Panc1 (cell line): ENCODE results near the gene ITM2C. TPM values are rescaled to one million over a fixed set of nuclear protein-coding genes. Genes with fewer than 3 reads are reported as not detected.

Experiments used
- ATAC-seq: fragments of 200-7000 bp; cut with Tn5 transposase; 2 replicates; pipeline ENCODE4 v1.9.1; 2020; ENCODE audit warnings: mild to moderate bottlenecking, moderate library complexity
- BruUV-seq: library from RNA; stranded (reverse); fragments of 400-500 nt; replicated peaks from 2 replicates; lab custom pipeline; 2021; lab: Mats Ljungman, UMichigan
- CTCF ChIA-PET: fragments of 300-600 bp; sonication (Branson Sonifier 250); formaldehyde crosslinking; loops from one replicate; lab custom pipeline; 2022; ENCODE audit warnings: antibody characterized with exemption; lab: Charles Lee
- POLR2A ChIA-PET: fragments of 300-600 bp; sonication (Branson Sonifier 250); formaldehyde crosslinking; loops from one replicate; lab custom pipeline; 2022; ENCODE audit warnings: antibody characterized with exemption; lab: Charles Lee
- DNase-seq: peaks from one replicate; pipeline ENCODE4 v3.0.0-alpha.2; 2010; ENCODE audit warnings: low read depth, low spot score
- H3K27ac ChIP-seq: 2 replicates; pipeline ENCODE4 v1.5.1; 2011; ENCODE audit warnings: mild to moderate bottlenecking, low read length, inconsistent platforms
- H3K27me3 ChIP-seq: fragments of 200-500 bp; sonication (Bioruptor generic); 2 replicates; pipeline ENCODE4 v1.6.0; 2014; ENCODE audit warnings: low read length, inconsistent platforms; ENCODE audit not compliant: control insufficient read depth, insufficient read depth
- H3K36me3 ChIP-seq: fragments of 200-500 bp; sonication (Bioruptor generic); 2 replicates; pipeline ENCODE4 v1.5.1; 2014; ENCODE audit warnings: inconsistent platforms, mild to moderate bottlenecking, low read length, moderate library complexity; ENCODE audit not compliant: control insufficient read depth, insufficient read depth
- H3K4me1 ChIP-seq: 2 replicates; pipeline ENCODE4 v1.5.1; 2011; ENCODE audit warnings: inconsistent platforms, mild to moderate bottlenecking, low read length, moderate library complexity; ENCODE audit not compliant: control insufficient read depth, insufficient read depth
- H3K4me3 ChIP-seq, 2 experiments: 2 replicates each; pipeline ENCODE4 v1.5.1; 2011 to 2012; ENCODE audit warnings: low read depth in 2 of 2, low read length in 2 of 2, mild to moderate bottlenecking in 2 of 2, inconsistent platforms in 1 of 2, moderate library complexity in 1 of 2
- H3K9me3 ChIP-seq: fragments of 200-500 bp; sonication (Bioruptor generic); 2 replicates; pipeline ENCODE4 v1.5.1; 2014; ENCODE audit warnings: low read depth, mild to moderate bottlenecking, inconsistent platforms, low read length, moderate library complexity; ENCODE audit not compliant: control insufficient read depth, insufficient read depth
- POLR2AphosphoS5 ChIP-seq: IDR thresholded peaks from 2 replicates; pipeline ENCODE4 v1.6.1; 2012; ENCODE audit warnings: mild to moderate bottlenecking, low read depth, low read length, moderate library complexity
- SIN3A ChIP-seq: IDR thresholded peaks from 2 replicates; pipeline ENCODE4 v1.6.1; 2012; ENCODE audit warnings: low read depth, mild to moderate bottlenecking, low read length, moderate library complexity, borderline replicate concordance; ENCODE audit not compliant: insufficient read depth
- TCF7L2 ChIP-seq: IDR thresholded peaks from 2 replicates; pipeline ENCODE4 v1.6.1; 2011; ENCODE audit warnings: mild to moderate bottlenecking, low read depth, low read length, inconsistent platforms
- in situ Hi-C: cut with HindIII; loops from 2 replicates; pipeline ENCODE4 v1.10.0; 2016; ENCODE audit warnings: low sequenced_read_pairs, low pct_unique_long_range_greater_than_20kb
- intact Hi-C: fragments of 100-400 bp; cut with micrococcal nuclease; formaldehyde crosslinking; loops from one replicate; pipeline ENCODE4 v1.10.0; 2022; ENCODE audit not compliant: unreplicated experiment
- total RNA-seq: library from RNA; stranded (reverse); gene quantifications from one replicate; pipeline ENCODE4 v1.2.1, GENCODE V29; 2021; ENCODE audit not compliant: unreplicated experiment
- TF ChIP-seq, protein P1 (sequence below): fragments of 450-650 bp; IDR thresholded peaks from 2 replicates; pipeline ENCODE4 v1.5.1; 2017; ENCODE audit warnings: mild to moderate bottlenecking
- TF ChIP-seq, protein P2 (sequence below), 2 experiments: IDR thresholded peaks; 2 replicates each; pipeline ENCODE4 v1.6.1; 2011 to 2012; ENCODE audit warnings: low read depth in 2 of 2, control low read depth in 1 of 2, low read length in 1 of 2, mild to moderate bottlenecking in 1 of 2, moderate library complexity in 1 of 2; ENCODE audit not compliant: insufficient read depth in 1 of 2

ITM2C gene
- total RNA-seq, 1 experiment from 2014 or later: 114 TPM

DNA sequence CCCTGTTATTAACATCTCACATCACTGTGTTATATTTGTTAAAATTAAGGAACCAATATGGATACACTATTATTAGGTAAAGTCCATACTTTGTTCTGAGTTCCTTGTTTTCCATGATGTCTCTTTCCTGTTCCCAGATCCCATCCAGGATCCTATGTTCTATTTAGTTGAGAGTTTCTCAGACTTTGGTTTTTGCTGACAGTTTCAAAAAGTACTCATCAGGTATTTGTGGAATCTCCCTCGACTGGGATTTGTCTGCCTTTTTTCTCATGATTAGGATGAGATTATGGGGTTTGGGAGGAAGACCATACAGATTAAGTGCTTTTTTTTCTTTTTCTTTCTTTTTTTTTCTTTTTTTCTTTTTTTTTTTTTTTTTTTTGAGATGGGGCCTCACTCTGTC, 39.4 kb upstream of the ITM2C start:
- no peaks in the 10 kb centered on the region for H3K36me3 ChIP-seq
- no peaks in the 10 kb centered on the region for H3K27me3 ChIP-seq
- CTCF ChIA-PET: no interaction called here
- ATAC-seq (no peak), DNase-seq (no peak)
- no peak overlapping the region for H3K27ac ChIP-seq
- intact Hi-C loops (loop anchor here (10.0 kb wide), 2 partner anchors 79 to 229 kb away; partner anchors contain the start of gene PSMD1), in situ Hi-C loops (no loop called here)
- no peak overlapping the region for H3K4me3 ChIP-seq
- H3K4me1 ChIP-seq: no peaks in the 10 kb centered on the region
- H3K9me3 ChIP-seq: no peaks in the 10 kb centered on the region
- no TSS peak for BruUV-seq
- POLR2A ChIA-PET: no interaction called here
- TF ChIP-seq, protein P1, sequence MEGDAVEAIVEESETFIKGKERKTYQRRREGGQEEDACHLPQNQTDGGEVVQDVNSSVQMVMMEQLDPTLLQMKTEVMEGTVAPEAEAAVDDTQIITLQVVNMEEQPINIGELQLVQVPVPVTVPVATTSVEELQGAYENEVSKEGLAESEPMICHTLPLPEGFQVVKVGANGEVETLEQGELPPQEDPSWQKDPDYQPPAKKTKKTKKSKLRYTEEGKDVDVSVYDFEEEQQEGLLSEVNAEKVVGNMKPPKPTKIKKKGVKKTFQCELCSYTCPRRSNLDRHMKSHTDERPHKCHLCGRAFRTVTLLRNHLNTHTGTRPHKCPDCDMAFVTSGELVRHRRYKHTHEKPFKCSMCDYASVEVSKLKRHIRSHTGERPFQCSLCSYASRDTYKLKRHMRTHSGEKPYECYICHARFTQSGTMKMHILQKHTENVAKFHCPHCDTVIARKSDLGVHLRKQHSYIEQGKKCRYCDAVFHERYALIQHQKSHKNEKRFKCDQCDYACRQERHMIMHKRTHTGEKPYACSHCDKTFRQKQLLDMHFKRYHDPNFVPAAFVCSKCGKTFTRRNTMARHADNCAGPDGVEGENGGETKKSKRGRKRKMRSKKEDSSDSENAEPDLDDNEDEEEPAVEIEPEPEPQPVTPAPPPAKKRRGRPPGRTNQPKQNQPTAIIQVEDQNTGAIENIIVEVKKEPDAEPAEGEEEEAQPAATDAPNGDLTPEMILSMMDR: no peak
- TF ChIP-seq POLR2AphosphoS5 (no peak), TCF7L2 (no peak), SIN3A (no peak)
- TF ChIP-seq, protein P2, sequence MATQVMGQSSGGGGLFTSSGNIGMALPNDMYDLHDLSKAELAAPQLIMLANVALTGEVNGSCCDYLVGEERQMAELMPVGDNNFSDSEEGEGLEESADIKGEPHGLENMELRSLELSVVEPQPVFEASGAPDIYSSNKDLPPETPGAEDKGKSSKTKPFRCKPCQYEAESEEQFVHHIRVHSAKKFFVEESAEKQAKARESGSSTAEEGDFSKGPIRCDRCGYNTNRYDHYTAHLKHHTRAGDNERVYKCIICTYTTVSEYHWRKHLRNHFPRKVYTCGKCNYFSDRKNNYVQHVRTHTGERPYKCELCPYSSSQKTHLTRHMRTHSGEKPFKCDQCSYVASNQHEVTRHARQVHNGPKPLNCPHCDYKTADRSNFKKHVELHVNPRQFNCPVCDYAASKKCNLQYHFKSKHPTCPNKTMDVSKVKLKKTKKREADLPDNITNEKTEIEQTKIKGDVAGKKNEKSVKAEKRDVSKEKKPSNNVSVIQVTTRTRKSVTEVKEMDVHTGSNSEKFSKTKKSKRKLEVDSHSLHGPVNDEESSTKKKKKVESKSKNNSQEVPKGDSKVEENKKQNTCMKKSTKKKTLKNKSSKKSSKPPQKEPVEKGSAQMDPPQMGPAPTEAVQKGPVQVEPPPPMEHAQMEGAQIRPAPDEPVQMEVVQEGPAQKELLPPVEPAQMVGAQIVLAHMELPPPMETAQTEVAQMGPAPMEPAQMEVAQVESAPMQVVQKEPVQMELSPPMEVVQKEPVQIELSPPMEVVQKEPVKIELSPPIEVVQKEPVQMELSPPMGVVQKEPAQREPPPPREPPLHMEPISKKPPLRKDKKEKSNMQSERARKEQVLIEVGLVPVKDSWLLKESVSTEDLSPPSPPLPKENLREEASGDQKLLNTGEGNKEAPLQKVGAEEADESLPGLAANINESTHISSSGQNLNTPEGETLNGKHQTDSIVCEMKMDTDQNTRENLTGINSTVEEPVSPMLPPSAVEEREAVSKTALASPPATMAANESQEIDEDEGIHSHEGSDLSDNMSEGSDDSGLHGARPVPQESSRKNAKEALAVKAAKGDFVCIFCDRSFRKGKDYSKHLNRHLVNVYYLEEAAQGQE (IDR thresholded peaks at IDR 0.05; ENCODE audit: insufficient read depth in 1 of 2, low read depth in 2 of 2, low read length in 1 of 2): no peak

DNA sequence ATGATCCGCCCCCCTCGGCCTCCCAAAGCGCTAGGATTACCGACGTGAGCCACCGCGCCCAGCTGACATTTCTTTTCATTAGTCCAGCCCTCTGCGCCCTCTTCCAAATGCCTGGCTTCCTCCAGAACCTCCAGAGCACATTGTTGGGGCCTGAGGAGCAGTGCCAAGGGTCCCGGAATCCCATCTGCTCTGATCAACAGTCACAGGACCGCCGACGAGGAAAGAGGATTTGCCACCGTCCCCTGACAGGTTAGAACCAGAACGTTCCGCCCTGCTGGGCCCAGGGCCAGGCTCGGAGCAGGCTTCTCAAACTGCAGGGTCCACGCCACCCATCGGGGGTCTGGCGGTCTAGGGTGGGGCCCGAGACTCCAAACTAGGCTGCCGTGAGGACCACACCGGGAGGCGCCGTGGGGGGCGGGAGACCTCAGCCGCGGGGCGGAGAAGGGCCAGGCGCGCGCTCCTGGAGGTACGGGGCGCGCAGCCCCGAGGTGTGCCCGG, 36.9 kb upstream of the ITM2C start:
- Histone ChIP-seq H3K36me3 (no peaks in the 10 kb centered on the region), H3K4me1 (no peaks in the 10 kb centered on the region), H3K4me3 (no peak overlapping the region), H3K27me3 (no peaks in the 10 kb centered on the region; the same call in 1 of the 2 replicates), H3K9me3 (no peaks in the 10 kb centered on the region), H3K27ac (no peak overlapping the region)
- no TSS peak for BruUV-seq
- in situ Hi-C loops: no loop called here
- intact Hi-C loops: loop anchor here (10.0 kb wide), 2 partner anchors 77 to 227 kb away; partner anchors contain the start of gene PSMD1
- TF ChIP-seq SIN3A (no peak), POLR2AphosphoS5 (no peak), TCF7L2 (no peak)
- TF ChIP-seq, protein P1: no peak
- TF ChIP-seq, protein P2 (IDR thresholded peaks at IDR 0.05; ENCODE audit: insufficient read depth in 1 of 2, low read depth in 2 of 2, low read length in 1 of 2): no peak
- DNase-seq (no peak), ATAC-seq (no peak)
- POLR2A ChIA-PET: interaction anchor here (0.6 kb wide), 1 partner anchor 90 kb away, joined by 4 read pairs; no protein-coding TSS in a partner anchor
- CTCF ChIA-PET: no interaction called here
